T47D (cell line): ENCODE results near the gene MEOX1.
"Not testable (repeated sequence)": the region's sequence is repeated elsewhere in the genome, so short reads cannot be mapped to it uniquely, and the experiment has no call there.

Experiments
- DNase-seq, 2 experiments: peaks; one replicate each; pipeline versions ENCODE4 v3.0.0 to v3.0.0-alpha.2; 2011 to 2012; ENCODE audit warnings: low read depth in 1 of 2, low spot score in 1 of 2
- JUND ChIP-seq: IDR thresholded peaks from 2 replicates; pipeline ENCODE4 v1.6.1; 2012; ENCODE audit warnings: low read depth
- in situ Hi-C: cut with HindIII; loops from 2 replicates; pipeline ENCODE4 v1.10.0; 2016; ENCODE audit warnings: low sequenced_read_pairs, low pct_unique_long_range_greater_than_20kb

The MEOX1 gene

DNA sequence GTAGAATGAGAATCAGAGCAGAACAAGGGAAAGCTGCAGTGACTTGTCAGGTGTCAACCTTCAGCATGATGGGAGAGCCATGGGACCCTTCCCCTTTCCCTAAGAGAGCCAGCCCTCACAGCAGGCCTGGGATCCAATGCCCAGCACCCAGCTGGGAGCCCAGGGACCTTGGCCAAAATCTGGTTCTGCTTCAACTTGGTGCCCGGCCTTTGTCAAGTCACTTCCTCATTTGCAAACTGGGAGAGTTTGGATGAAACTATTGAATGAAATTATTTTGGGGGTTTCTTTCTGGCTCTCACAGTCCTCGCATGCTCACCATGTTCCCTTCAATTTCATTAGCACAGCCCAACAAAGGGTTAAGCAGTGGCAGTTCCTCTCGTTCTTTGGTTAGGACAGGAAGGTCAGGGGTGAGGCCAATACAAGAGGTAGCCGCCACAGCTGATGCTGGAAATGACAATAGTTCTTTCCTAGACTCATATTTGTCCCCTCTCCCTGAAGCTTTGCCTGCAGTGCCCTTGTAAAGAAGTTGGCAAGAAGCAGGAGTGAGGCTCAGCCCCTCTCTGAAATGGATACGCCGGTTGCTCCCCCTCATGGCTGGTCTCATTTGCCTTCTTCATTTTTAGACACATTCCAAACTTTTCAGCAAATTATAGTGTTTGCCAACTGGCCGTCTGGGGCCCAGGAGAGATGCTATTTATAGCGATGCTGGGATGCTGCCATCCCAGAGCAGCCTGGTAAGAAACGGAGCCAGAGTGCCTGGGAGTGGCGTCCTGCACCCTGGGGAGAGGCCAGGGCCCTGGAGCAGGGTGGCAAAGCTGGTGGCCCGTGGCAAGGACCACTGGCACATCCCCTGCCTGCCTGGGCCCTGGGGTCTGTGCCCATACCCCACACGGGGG is 34.5 kb upstream of the MEOX1 start:
- no peak for TF ChIP-seq JUND
- in situ Hi-C loops: no loop called here
- DNase-seq: no peak

- in situ Hi-C loops: no loop called here
- DNase-seq: peak; percentile 71 to 94
- no peak for TF ChIP-seq JUND
Measured at GRCh38 chr17:43694081-43694870, 32.6 kb upstream of the MEOX1 start.

GRCh38 chr17:43691317-43691693 is 29.6 kb upstream of the MEOX1 start:
- no peak for DNase-seq
- TF ChIP-seq JUND: no peak
- in situ Hi-C loops: no loop called here

DNA sequence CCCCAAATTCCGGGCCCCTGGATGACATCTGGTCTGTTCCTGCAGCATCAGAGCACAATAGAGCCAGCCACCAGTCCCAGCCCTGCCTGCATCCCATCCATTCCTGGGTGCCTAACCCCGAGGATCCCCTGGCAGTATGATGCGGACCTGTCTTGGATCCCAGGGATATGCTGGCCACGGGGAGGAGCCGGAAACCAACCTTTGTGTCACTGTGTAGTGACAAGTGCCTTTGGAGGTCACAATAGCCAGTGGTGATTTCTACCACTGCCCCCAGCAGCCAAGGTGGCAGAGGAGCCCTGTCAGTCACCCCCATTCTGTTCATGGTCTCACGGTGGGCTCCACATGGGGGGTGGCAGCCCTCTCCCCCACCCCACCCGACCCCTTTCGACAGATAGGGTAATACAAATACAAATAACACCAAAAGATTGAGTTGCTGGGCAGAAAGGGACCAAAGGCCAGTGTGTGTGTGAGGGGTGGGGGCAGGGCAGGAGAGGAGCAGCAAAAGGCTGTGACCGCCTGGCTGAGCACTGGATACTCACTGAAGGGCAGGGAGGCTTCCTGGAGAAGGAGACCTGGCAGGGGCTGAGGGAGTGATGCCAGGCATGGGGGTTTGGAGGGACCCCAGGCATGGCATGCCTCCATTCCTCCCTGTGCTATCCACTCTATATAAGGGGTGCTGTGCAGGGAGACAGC is 29.0 kb upstream of the MEOX1 start:
- in situ Hi-C loops: no loop called here
- TF ChIP-seq JUND: no peak
- DNase-seq: no peak

DNA sequence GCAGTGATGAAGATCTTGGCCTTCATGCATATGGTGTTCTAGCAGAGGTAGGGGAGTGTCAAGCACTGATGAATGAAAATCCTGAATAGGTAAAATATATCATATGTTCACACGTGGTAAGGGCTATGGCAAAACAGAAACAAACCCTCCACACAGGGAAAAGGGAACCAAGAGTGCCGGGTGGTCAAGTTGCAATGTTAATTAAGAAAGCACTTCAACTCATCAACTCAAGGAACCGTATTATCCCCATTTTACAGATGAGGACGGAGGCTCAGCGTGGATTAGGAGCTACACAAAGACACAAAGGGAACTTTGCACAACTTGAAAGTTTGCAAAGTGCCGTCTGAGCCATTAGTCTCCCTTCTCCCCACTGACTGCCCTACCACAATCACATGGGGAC is 28.1 kb upstream of the MEOX1 start:
- DNase-seq: no peak
- in situ Hi-C loops: no loop called here
- TF ChIP-seq JUND: no peak

- in situ Hi-C loops: no loop called here
- no peak for TF ChIP-seq JUND
- DNase-seq: no peak
Measured at GRCh38 chr17:43689131-43689530, 27.4 kb upstream of the MEOX1 start.

DNA sequence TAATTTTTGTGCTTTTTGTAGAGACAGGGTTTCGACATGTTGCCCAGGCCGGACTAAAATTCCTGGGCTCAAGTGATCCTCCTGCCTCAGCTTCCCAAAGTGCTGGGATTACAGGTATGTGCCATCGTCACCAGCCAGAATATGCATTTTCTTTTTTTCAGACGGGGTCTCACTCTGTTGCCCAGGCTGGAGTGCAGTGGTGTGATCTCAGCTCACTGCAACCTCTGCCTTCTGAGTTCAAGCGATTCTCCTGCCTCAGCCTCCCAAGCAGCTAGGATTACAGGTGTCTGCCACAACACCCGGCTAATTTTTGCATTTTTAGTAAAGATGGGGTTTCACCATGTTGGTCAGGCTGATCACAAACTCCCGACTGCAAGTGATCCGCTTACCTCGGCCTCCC is 25.2 kb upstream of the MEOX1 start:
- in situ Hi-C loops, DNase-seq: not testable (repeated sequence)

DNA sequence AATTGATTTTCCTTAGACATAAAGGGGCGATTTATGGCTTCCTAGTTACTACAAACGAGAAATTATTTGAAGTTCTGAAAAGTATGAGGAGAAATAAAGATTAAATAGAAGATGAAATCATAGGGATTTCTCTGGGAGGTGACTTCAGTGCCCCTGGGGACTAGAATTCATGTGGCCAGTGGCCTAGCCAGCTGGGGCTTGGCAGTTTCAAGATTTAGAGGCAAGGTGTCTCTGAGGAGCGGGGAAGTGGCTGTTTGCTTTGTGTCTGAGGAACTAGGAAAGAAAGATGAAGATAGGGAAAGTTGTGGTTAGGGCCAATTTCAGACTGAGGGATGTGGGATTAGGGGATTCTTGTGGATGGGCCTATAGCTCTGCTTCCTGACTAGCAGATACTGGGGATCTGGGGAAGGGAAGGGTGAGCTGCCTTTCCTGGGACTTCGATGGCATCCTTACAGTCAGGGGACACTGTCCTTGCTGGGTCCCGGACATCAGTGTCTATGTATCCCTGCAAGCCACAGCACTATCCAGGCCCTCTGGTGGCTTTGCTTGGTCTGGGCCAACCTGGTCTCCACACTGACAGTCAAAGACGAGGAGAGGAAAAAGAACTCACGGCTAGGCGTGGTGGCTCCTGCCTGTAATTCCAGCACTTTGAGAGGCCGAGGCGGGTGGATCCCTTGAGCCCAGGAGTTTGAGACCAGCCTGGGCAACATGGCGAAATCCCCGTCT is 22.4 kb upstream of the MEOX1 start:
- TF ChIP-seq JUND: no peak
- in situ Hi-C loops: no loop called here
- no peak for DNase-seq

GRCh38 chr17:43680461-43680860 is 18.7 kb upstream of the MEOX1 start:
- no peak for DNase-seq
- in situ Hi-C loops: no loop called here
- TF ChIP-seq JUND: no peak

GRCh38 chr17:43679911-43680310 is 18.2 kb upstream of the MEOX1 start:
- in situ Hi-C loops: no loop called here
- no peak for TF ChIP-seq JUND
- DNase-seq: no peak

DNA sequence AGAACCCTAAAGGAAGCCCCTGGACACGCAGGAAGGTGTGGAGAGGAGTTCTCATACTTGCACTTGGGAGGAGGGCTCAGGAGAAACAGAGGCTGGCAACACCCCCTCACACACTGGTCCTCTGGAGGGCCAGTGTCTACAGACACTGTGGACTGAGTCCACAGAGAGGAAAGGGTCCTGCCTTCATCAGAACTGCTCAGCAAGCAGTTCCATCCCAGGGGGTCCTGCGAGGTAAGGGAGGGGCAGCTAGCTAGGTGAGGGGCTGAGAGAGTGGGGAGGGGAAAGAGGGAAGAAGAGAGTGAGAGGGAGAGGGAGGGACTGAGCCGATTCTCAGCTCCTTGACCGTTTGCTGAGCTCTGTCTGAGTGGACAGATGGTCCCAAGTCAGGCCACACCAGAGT is 17.7 kb upstream of the MEOX1 start:
- no peak for DNase-seq
- in situ Hi-C loops: no loop called here
- no peak for TF ChIP-seq JUND

DNA sequence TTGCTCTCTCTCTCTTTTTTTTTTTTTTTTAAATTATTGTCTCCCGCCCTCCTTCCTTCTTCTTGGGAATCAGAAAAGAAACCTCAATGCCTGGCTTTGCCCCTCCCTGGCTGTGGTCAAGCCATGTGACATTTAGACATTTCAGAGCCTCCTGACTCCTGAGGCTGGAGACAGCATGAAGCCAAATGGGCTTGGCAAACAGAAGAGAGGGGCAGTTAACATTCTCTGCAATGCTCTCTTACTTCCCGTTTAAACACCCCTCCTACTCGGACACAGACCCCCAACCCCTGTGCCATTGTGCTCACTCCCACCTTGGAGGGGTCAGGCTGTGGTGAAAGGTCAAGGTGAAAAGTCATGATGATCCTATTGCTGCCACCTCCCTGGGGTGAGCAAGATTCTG is 14.7 kb upstream of the MEOX1 start:
- in situ Hi-C loops: no loop called here
- TF ChIP-seq JUND: no peak
- no peak for DNase-seq
